Medulla oblongata (tissue), 1 donor: ENCODE data around the gene PHC3.

ENCODE experiments used
- DNase-seq: peaks from one replicate; pipeline ENCODE4 v3.0.0-alpha.2; 2015; ENCODE audit errors: extremely low spot score

The PHC3 gene

GRCh38 chr3:170043506-170043905 is 138.0 kb downstream of the PHC3 start:
- no peak for DNase-seq

GRCh38 chr3:170040418-170040817 is 141.1 kb downstream of the PHC3 start:
- no peak for DNase-seq

- DNase-seq: peak; percentile 13
Observed at GRCh38 chr3:170038434-170039110, 143.0 kb downstream of the PHC3 start.
